IMR-90 (cell line): ENCODE results near the gene CCNB2. TPM values are rescaled to one million over a fixed set of nuclear protein-coding genes. Genes with fewer than 3 reads are reported as not detected.

Experiments
- ATAC-seq: fragments of 200-7000 bp; cut with Tn5 transposase; 2 replicates; pipeline ENCODE4 v1.9.1; 2020; ENCODE audit warnings: low read depth, mild to moderate bottlenecking, moderate library complexity
- BruUV-seq: library from RNA; stranded (reverse); fragments of 400-500 nt; replicated peaks from 2 replicates; lab custom pipeline; 2021; lab: Mats Ljungman, UMichigan
- CTCF ChIA-PET: fragments of 300-600 bp; formaldehyde crosslinking; extraction: SDS; loops from one replicate; lab custom pipeline; 2021; ENCODE audit warnings: antibody characterized with exemption; lab: Yijun Ruan, JAX
- POLR2A ChIA-PET: fragments of 300-600 bp; sonication (Branson Sonifier 250); formaldehyde crosslinking; loops from one replicate; lab custom pipeline; 2022; ENCODE audit warnings: antibody characterized with exemption; ENCODE audit not compliant: unreplicated experiment; lab: Charles Lee
- DNase-seq: peaks from one replicate; pipeline ENCODE4 v3.0.0; 2013
- H2AFZ ChIP-seq: replicated peaks from 2 replicates; pipeline ENCODE3; 2013; ENCODE audit warnings: low read length, mild to moderate bottlenecking; ENCODE audit not compliant: poor library complexity
- H2AK5ac ChIP-seq: 2 replicates; pipeline ENCODE4 v1.6.1; 2013; ENCODE audit warnings: low read depth, low read length, inconsistent platforms
- H2AK9ac ChIP-seq: replicated peaks from 2 replicates; pipeline ENCODE3; 2013; ENCODE audit warnings: mild to moderate bottlenecking, low read depth, low read length, moderate library complexity; ENCODE audit not compliant: poor library complexity
- H2BK120ac ChIP-seq: 2 replicates; pipeline ENCODE4 v1.6.1; 2013; ENCODE audit warnings: low read depth, low read length, inconsistent platforms
- H2BK15ac ChIP-seq: 3 replicates; pipeline ENCODE4 v1.6.1; 2013; ENCODE audit warnings: low read depth, low read length, inconsistent platforms
- H2BK20ac ChIP-seq: 2 replicates; pipeline ENCODE4 v1.6.1; 2013; ENCODE audit warnings: low read depth, mild to moderate bottlenecking, inconsistent platforms, low read length, moderate library complexity
- H2BK5ac ChIP-seq: 2 replicates; pipeline ENCODE4 v1.6.1; 2013; ENCODE audit warnings: mild to moderate bottlenecking, low read depth, low read length, inconsistent platforms; ENCODE audit not compliant: poor library complexity, severe bottlenecking
- H3K14ac ChIP-seq: replicated peaks from 2 replicates; pipeline ENCODE4 v1.6.1; 2013; ENCODE audit warnings: low read depth, low read length, inconsistent platforms
- H3K18ac ChIP-seq: 2 replicates; pipeline ENCODE4 v1.6.1; 2013; ENCODE audit warnings: low read depth, low read length, control low read depth
- H3K23ac ChIP-seq: 2 replicates; pipeline ENCODE4 v1.6.1; 2013; ENCODE audit warnings: low read depth, low read length, inconsistent platforms
- H3K27ac ChIP-seq: 2 replicates; pipeline ENCODE4 v1.5.1; 2013; ENCODE audit warnings: mild to moderate bottlenecking, control low read depth, low read length; ENCODE audit not compliant: insufficient read depth
- H3K27me3 ChIP-seq: 2 replicates; pipeline ENCODE4 v1.6.1; 2013; ENCODE audit warnings: low read length; ENCODE audit not compliant: control insufficient read depth, insufficient read depth
- H3K36me3 ChIP-seq: 2 replicates; pipeline ENCODE4 v1.6.1; 2013; ENCODE audit warnings: low read length, mixed read lengths; ENCODE audit not compliant: control insufficient read depth, insufficient read depth
- H3K4ac ChIP-seq: 2 replicates; pipeline ENCODE4 v1.6.1; 2013; ENCODE audit warnings: low read depth, low read length, inconsistent platforms
- H3K4me1 ChIP-seq: 2 replicates; pipeline ENCODE4 v1.6.1; 2013; ENCODE audit warnings: low read length, mixed read lengths; ENCODE audit not compliant: control insufficient read depth, insufficient read depth
- H3K4me2 ChIP-seq: 2 replicates; pipeline ENCODE4 v1.6.1; 2013; ENCODE audit warnings: low read depth, mild to moderate bottlenecking, control low read depth, low read length, moderate library complexity
- H3K4me3 ChIP-seq: 2 replicates; pipeline ENCODE4 v1.5.1; 2013; ENCODE audit warnings: low read depth, mild to moderate bottlenecking, control low read depth, low read length, moderate library complexity; ENCODE audit not compliant: insufficient read depth
- H3K56ac ChIP-seq: 2 replicates; pipeline ENCODE4 v1.6.1; 2013; ENCODE audit warnings: low read length, inconsistent platforms; ENCODE audit not compliant: insufficient read depth; ENCODE audit errors: extremely low read depth
- H3K79me1 ChIP-seq, 2 experiments: 2 replicates each; pipeline ENCODE4 v1.6.1; 2013; ENCODE audit warnings: low read length in 2 of 2, inconsistent platforms in 1 of 2, low read depth in 1 of 2
- H3K9ac ChIP-seq: 2 replicates; pipeline ENCODE4 v1.6.1; 2013; ENCODE audit warnings: low read depth, low read length, control low read depth
- H3K9me1 ChIP-seq: 2 replicates; pipeline ENCODE4 v1.6.1; 2013; ENCODE audit warnings: low read length, inconsistent platforms; ENCODE audit not compliant: insufficient read depth
- H3K9me3 ChIP-seq: 2 replicates; pipeline ENCODE4 v1.6.1; 2013; ENCODE audit warnings: low read length; ENCODE audit not compliant: control insufficient read depth, insufficient read depth
- H4K20me1 ChIP-seq: 2 replicates; pipeline ENCODE4 v1.6.1; 2013; ENCODE audit warnings: low read length, inconsistent platforms; ENCODE audit not compliant: insufficient read depth
- H4K5ac ChIP-seq: 2 replicates; pipeline ENCODE4 v1.6.1; 2013; ENCODE audit warnings: mild to moderate bottlenecking, low read depth, low read length, control low read depth
- H4K8ac ChIP-seq, 2 experiments: 2 replicates each; pipeline ENCODE4 v1.6.1; 2013; ENCODE audit warnings: low read depth in 2 of 2, low read length in 2 of 2, control low read depth in 1 of 2, inconsistent platforms in 1 of 2
- H4K91ac ChIP-seq: 2 replicates; pipeline ENCODE4 v1.6.1; 2013; ENCODE audit warnings: low read depth, low read length, inconsistent platforms; ENCODE audit not compliant: insufficient read depth
- CEBPB ChIP-seq: IDR thresholded peaks from 2 replicates; pipeline ENCODE4 v1.6.1; 2012; ENCODE audit warnings: low read depth, low read length, improper control_type of control experiment
- FOS ChIP-seq: fragments of 150-350 bp; IDR thresholded peaks from 2 replicates; pipeline ENCODE4 v1.6.1; 2016; ENCODE audit warnings: low read depth, low read length
- WGBS, 2 experiments: methylation state at CpG; one replicate each; pipeline versions ENCODE4 v1.1.5 to v1.1.7; 2013; ENCODE audit warnings: missing lambda C conversion rate in 2 of 2; ENCODE audit not compliant: insufficient read length in 1 of 2; ENCODE audit errors: extremely low coverage in 2 of 2; 5-methylcytosine and 5-hydroxymethylcytosine counted together
- dilution Hi-C: fragments of 300-500 bp; cut with HindIII; formaldehyde crosslinking; loops from one replicate; pipeline ENCODE4 v1.14.3; 2018; ENCODE audit warnings: low sequenced_read_pairs; ENCODE audit not compliant: unreplicated experiment
- in situ Hi-C: fragments of 300-500 bp; cut with MboI; formaldehyde crosslinking; loops from 3 replicates; pipeline ENCODE4 v1.14.3; 2019; ENCODE audit warnings: low sequenced_read_pairs, inconsistent platforms, mixed read lengths
- intact Hi-C: fragments of 100-400 bp; cut with micrococcal nuclease; formaldehyde crosslinking; loops from 2 replicates; pipeline ENCODE4 v1.10.0; 2022
- polyA plus RNA-seq, 3 experiments: library from polyadenylated mRNA; depleted of rRNA; stranded (reverse); fragments of >200 nt; gene quantifications; 2 replicates each; pipeline ENCODE4 v1.2.3, GENCODE V29; 2012; ENCODE audit warnings: low replicate concordance in 1 of 3
- total RNA-seq: library from RNA; depleted of rRNA; stranded (reverse); fragments of >200 nt; gene quantifications from 2 replicates; pipeline ENCODE4 v1.2.3, GENCODE V29; 2012
- TF ChIP-seq, protein P1 (sequence below): conservative IDR thresholded peaks from 2 replicates; pipeline ENCODE4 v1.5.1; 2012; ENCODE audit warnings: mild to moderate bottlenecking, low read depth, low read length, improper control_type of control experiment

CCNB2 gene
- total and polyA plus RNA-seq, 2 of the 4 experiments (the other 2 are of a cell fraction), result 52.5 to 54.6 TPM

DNA sequence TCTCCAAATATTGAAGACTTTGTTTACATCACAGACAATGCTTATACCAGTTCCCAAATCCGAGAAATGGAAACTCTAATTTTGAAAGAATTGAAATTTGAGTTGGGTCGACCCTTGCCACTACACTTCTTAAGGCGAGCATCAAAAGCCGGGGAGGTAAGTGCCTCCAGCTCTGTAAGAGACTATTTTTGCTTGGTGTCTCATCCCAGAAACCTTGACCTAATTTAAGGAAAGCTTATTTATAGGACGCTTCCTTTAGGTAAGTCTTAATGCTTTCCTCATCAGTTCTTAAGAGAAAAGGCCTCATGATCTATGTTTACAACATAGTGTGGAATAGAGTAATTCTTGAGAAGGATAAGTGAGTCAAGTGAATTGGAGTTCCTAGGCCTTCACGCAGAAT, 11.8 kb downstream of the CCNB2 start:
- Histone ChIP-seq H2AFZ (no peak overlapping the region), H3K23ac (no peak overlapping the region), H4K20me1 (no peaks in the 10 kb centered on the region), H3K4me1 (no peaks in the 10 kb centered on the region), H3K4ac (no peak overlapping the region), H3K36me3 (peaks cover 11% of the 10 kb centered on the region), H4K5ac (no peak overlapping the region), H3K4me3 (no peak overlapping the region), H2BK5ac (no peak overlapping the region), H3K9me1 (no peaks in the 10 kb centered on the region), H2AK9ac (no peak overlapping the region), H2BK120ac (no peak overlapping the region), H2AK5ac (no peak overlapping the region), H3K9ac (no peak overlapping the region), H3K14ac (no peak overlapping the region), H2BK20ac (no peak overlapping the region), H3K18ac (no peak overlapping the region), H3K56ac (no peak overlapping the region), H3K27me3 (no peaks in the 10 kb centered on the region), H3K9me3 (no peaks in the 10 kb centered on the region), H4K91ac (no peak overlapping the region), H4K8ac (no peak overlapping the region), H3K79me1 (peaks cover 12 to 33% of the 10 kb centered on the region in 2 experiments), H2BK15ac (no peak overlapping the region), H3K4me2 (no peak overlapping the region), H3K27ac (no peak overlapping the region)
- CTCF ChIA-PET, result no interaction called here
- dilution Hi-C loops (no loop called here), in situ Hi-C loops (no loop called here), intact Hi-C loops (no loop called here)
- TF ChIP-seq FOS (no peak), CEBPB (no peak)
- TF ChIP-seq, protein P1, sequence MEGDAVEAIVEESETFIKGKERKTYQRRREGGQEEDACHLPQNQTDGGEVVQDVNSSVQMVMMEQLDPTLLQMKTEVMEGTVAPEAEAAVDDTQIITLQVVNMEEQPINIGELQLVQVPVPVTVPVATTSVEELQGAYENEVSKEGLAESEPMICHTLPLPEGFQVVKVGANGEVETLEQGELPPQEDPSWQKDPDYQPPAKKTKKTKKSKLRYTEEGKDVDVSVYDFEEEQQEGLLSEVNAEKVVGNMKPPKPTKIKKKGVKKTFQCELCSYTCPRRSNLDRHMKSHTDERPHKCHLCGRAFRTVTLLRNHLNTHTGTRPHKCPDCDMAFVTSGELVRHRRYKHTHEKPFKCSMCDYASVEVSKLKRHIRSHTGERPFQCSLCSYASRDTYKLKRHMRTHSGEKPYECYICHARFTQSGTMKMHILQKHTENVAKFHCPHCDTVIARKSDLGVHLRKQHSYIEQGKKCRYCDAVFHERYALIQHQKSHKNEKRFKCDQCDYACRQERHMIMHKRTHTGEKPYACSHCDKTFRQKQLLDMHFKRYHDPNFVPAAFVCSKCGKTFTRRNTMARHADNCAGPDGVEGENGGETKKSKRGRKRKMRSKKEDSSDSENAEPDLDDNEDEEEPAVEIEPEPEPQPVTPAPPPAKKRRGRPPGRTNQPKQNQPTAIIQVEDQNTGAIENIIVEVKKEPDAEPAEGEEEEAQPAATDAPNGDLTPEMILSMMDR, result no peak
- ATAC-seq (no peak), DNase-seq (no peak)
- POLR2A ChIA-PET, result no interaction called here
- WGBS, 2 experiments, result 100% methylated on average over 1 of the region's 6 CpGs; no CpG with 5 or more reads in 1 of the 2 experiments
- BruUV-seq, result no TSS peak
